ENCODE measurements around the gene ABAT. TPM values are rescaled to one million over a fixed set of nuclear protein-coding genes. Genes with fewer than 3 reads are reported as not detected.
"Not testable (repeated sequence)": the region's sequence is repeated elsewhere in the genome, so short reads cannot be mapped to it uniquely, and the experiment has no call there.

The ABAT gene
- total and polyA plus RNA-seq, 5 donors, result 10.9 to 42.4 (median 16.8) TPM

DNA sequence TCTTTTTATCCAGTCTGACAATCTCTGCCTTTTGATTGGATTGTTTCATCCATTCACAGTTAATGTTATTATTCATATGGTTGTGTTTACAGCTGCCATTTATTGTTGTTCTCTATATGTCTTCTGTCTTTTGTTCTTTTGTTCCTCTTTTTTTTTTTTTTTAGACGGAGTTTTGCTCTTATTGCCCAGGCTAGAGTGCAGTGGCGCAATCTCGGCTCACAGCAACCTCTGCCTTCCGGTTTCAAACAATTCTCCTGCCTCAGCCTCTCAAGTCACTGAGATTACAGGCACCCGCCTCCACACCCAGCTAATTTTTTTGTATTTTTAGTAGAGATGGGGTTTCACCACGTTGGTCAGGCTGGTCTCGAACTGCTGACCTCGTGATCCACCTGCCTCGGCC is 74.5 kb downstream of the ABAT start:
- intact Hi-C loops (cut with DNase I); H3K4me3 ChIP-seq (ENCODE audit: low read length); H3K4me1 ChIP-seq (ENCODE audit: control insufficient read depth, insufficient read depth, low read length); ATAC-seq; H3K27ac ChIP-seq (ENCODE audit: low read length); H3K27me3 ChIP-seq (ENCODE audit: control insufficient read depth, insufficient read depth); H3K9me3 ChIP-seq (ENCODE audit: control insufficient read depth, low read length): not testable (repeated sequence)
- 87% methylated on average over 9 of the region's 9 CpGs for WGBS
- peak in 1 of 3 donors; percentile 18 for DNase-seq

GRCh38 chr16:8751481-8752311 is 77.3 kb downstream of the ABAT start:
- Histone ChIP-seq H3K9me3 (ENCODE audit: control insufficient read depth, low read length) (no peaks in the 10 kb centered on the region), H3K4me1 (ENCODE audit: control insufficient read depth, insufficient read depth, low read length) (no peaks in the 10 kb centered on the region), H3K4me3 (ENCODE audit: low read length) (no peak overlapping the region), H3K27ac (ENCODE audit: low read length) (peak overlapping the region; percentile 17), H3K27me3 (ENCODE audit: control insufficient read depth, insufficient read depth) (no peaks in the 10 kb centered on the region)
- WGBS, result 47% methylated on average over 14 of the region's 14 CpGs
- ATAC-seq (peak; percentile 64 to 70), DNase-seq (no peak)
- intact Hi-C loops (cut with DNase I), result no loop called here

GRCh38 chr16:8752706-8753105 is 78.3 kb downstream of the ABAT start:
- ATAC-seq, result no peak
- 30% methylated on average over 2 of the region's 2 CpGs for WGBS
- Histone ChIP-seq H3K27ac (ENCODE audit: low read length) (no peak overlapping the region), H3K4me1 (ENCODE audit: control insufficient read depth, insufficient read depth, low read length) (no peaks in the 10 kb centered on the region), H3K27me3 (ENCODE audit: control insufficient read depth, insufficient read depth) (no peaks in the 10 kb centered on the region), H3K4me3 (ENCODE audit: low read length) (no peak overlapping the region), H3K9me3 (ENCODE audit: control insufficient read depth, low read length) (no peaks in the 10 kb centered on the region)
- intact Hi-C loops (cut with DNase I), result no loop called here
- no peak for DNase-seq

DNA sequence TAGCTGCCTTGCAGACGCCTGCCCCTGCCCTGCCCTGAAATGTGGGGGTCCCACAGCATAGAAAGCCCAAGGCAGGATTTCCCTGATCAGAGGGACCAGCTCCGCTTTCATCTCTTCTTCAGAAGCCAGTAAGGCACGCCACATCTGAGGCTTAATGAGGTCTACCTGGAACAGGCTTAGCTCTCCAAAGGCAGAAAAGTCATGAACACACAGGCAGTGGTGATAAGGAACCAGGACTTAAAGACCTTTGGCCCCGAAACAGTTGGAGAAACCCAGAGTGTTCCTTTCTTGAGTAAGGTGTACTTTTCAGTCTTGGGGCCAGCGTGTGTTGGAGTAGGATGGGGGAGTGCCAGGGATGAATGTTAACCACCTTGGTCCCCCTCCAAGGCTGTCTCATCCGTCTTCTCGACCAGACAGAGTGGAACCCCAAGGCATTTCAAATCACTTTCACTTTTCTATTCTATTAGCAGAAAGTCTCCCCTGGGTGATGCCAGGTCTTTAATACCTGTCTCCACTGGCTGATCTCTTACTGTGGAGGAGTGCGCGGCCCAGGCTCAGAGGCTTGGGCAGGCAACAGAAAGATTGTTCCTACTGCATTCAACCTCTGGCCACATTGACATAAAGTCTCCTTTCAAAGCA is 79.1 kb downstream of the ABAT start:
- ATAC-seq, result no peak

GRCh38 chr16:8756755-8757154 is 82.3 kb downstream of the ABAT start:
- Histone ChIP-seq H3K27ac (ENCODE audit: low read length) (no peak overlapping the region), H3K9me3 (ENCODE audit: control insufficient read depth, low read length) (no peaks in the 10 kb centered on the region), H3K4me3 (ENCODE audit: low read length) (no peak overlapping the region), H3K4me1 (ENCODE audit: control insufficient read depth, insufficient read depth, low read length) (no peaks in the 10 kb centered on the region), H3K27me3 (ENCODE audit: control insufficient read depth, insufficient read depth) (no peaks in the 10 kb centered on the region)
- no peak for DNase-seq
- intact Hi-C loops (cut with DNase I), result no loop called here
- ATAC-seq, result no peak
- WGBS, result 94% methylated on average over 5 of the region's 5 CpGs

More for the DNA sequence above, 79.1 kb downstream of the ABAT start:
- DNase-seq, result no peak
- intact Hi-C loops (cut with DNase I), result no loop called here
- Histone ChIP-seq H3K27me3 (ENCODE audit: control insufficient read depth, insufficient read depth) (no peaks in the 10 kb centered on the region), H3K4me1 (ENCODE audit: control insufficient read depth, insufficient read depth, low read length) (no peaks in the 10 kb centered on the region), H3K9me3 (ENCODE audit: control insufficient read depth, low read length) (no peaks in the 10 kb centered on the region), H3K27ac (ENCODE audit: low read length) (no peak overlapping the region), H3K4me3 (ENCODE audit: low read length) (no peak overlapping the region)
- WGBS, result 74% methylated on average over 9 of the region's 9 CpGs

GRCh38 chr16:8758022-8758421 is 83.6 kb downstream of the ABAT start:
- no peaks in the 10 kb centered on the region for H3K27me3 ChIP-seq (ENCODE audit: control insufficient read depth, insufficient read depth)
- ATAC-seq (no peak), DNase-seq (no peak)
- 92% methylated on average over 6 of the region's 6 CpGs for WGBS
- intact Hi-C loops (cut with DNase I), result no loop called here
- H3K4me3 ChIP-seq (ENCODE audit: low read length), result no peak overlapping the region
- H3K9me3 ChIP-seq (ENCODE audit: control insufficient read depth, low read length), result no peaks in the 10 kb centered on the region
- H3K4me1 ChIP-seq (ENCODE audit: control insufficient read depth, insufficient read depth, low read length), result no peaks in the 10 kb centered on the region
- no peak overlapping the region for H3K27ac ChIP-seq (ENCODE audit: low read length)

GRCh38 chr16:8760021-8760420 is 85.6 kb downstream of the ABAT start:
- H3K4me1 ChIP-seq (ENCODE audit: control insufficient read depth, insufficient read depth, low read length), result no peaks in the 10 kb centered on the region
- no peak overlapping the region for H3K27ac ChIP-seq (ENCODE audit: low read length)
- WGBS, result 81% methylated on average over 10 of the region's 10 CpGs
- no peaks in the 10 kb centered on the region for H3K27me3 ChIP-seq (ENCODE audit: control insufficient read depth, insufficient read depth)
- DNase-seq (no peak), ATAC-seq (no peak)
- intact Hi-C loops (cut with DNase I), result loop anchor here in 1 of 4 donors (10.0 kb wide), 1 partner anchor 85 kb away; the partner anchor contains the start of gene ABAT
- no peak overlapping the region for H3K4me3 ChIP-seq (ENCODE audit: low read length)
- no peaks in the 10 kb centered on the region for H3K9me3 ChIP-seq (ENCODE audit: control insufficient read depth, low read length)

GRCh38 chr16:8761078-8761477 is 86.7 kb downstream of the ABAT start:
- intact Hi-C loops (cut with DNase I), result loop anchor here in 1 of 4 donors (10.0 kb wide), 1 partner anchor 86 kb away; the partner anchor contains the start of gene ABAT

GRCh38 chr16:8762254-8762653 is 87.8 kb downstream of the ABAT start:
- no peak for ATAC-seq
- no peak for DNase-seq
- 88% methylated on average over 4 of the region's 4 CpGs for WGBS
- H3K9me3 ChIP-seq (ENCODE audit: control insufficient read depth, low read length), result no peaks in the 10 kb centered on the region
- intact Hi-C loops (cut with DNase I), result loop anchor here in 1 of 4 donors (10.0 kb wide), 1 partner anchor 87 kb away; the partner anchor contains the start of gene ABAT
- no peaks in the 10 kb centered on the region for H3K4me1 ChIP-seq (ENCODE audit: control insufficient read depth, insufficient read depth, low read length)
- no peak overlapping the region for H3K27ac ChIP-seq (ENCODE audit: low read length)
- H3K4me3 ChIP-seq (ENCODE audit: low read length), result no peak overlapping the region
- H3K27me3 ChIP-seq (ENCODE audit: control insufficient read depth, insufficient read depth), result no peaks in the 10 kb centered on the region

More at GRCh38 chr16:8761078-8761477, 86.7 kb downstream of the ABAT start:
- H3K27me3 ChIP-seq (ENCODE audit: control insufficient read depth, insufficient read depth), result no peaks in the 10 kb centered on the region
- no peak overlapping the region for H3K4me3 ChIP-seq (ENCODE audit: low read length)
- WGBS, result 80% methylated on average over 6 of the region's 6 CpGs
- ATAC-seq, result no peak
- no peak for DNase-seq
- no peaks in the 10 kb centered on the region for H3K4me1 ChIP-seq (ENCODE audit: control insufficient read depth, insufficient read depth, low read length)
- no peaks in the 10 kb centered on the region for H3K9me3 ChIP-seq (ENCODE audit: control insufficient read depth, low read length)
- H3K27ac ChIP-seq (ENCODE audit: low read length), result no peak overlapping the region

DNA sequence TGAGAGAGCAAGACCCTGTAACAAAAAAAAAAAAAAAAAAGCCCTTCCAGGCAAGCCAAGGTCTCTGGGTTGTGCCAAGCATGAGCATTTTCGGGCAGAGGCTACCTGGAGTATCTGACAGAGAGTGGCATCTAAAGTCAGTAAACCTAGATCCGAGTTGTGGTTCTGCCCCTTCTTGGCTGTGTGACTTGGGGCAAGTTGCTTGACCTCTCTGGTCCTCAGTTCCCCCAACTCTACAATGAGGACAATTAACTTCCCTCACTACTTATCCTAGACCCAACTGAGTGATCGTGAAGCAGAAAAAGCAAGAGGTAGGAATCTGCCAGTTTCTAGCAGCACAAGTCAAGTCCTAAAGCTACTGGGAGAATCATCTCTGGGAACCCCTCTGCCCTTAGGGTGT is 88.7 kb downstream of the ABAT start:
- Histone ChIP-seq H3K27me3 (ENCODE audit: control insufficient read depth, insufficient read depth) (no peaks in the 10 kb centered on the region), H3K4me3 (ENCODE audit: low read length) (no peak overlapping the region), H3K27ac (ENCODE audit: low read length) (no peak overlapping the region), H3K9me3 (ENCODE audit: control insufficient read depth, low read length) (no peaks in the 10 kb centered on the region), H3K4me1 (ENCODE audit: control insufficient read depth, insufficient read depth, low read length) (no peaks in the 10 kb centered on the region)
- WGBS, result 95% methylated on average over 3 of the region's 3 CpGs
- intact Hi-C loops (cut with DNase I), result loop anchor here in 1 of 4 donors (10.0 kb wide), 1 partner anchor 88 kb away; the partner anchor contains the start of gene ABAT
- DNase-seq, result no peak
- ATAC-seq, result no peak

DNA sequence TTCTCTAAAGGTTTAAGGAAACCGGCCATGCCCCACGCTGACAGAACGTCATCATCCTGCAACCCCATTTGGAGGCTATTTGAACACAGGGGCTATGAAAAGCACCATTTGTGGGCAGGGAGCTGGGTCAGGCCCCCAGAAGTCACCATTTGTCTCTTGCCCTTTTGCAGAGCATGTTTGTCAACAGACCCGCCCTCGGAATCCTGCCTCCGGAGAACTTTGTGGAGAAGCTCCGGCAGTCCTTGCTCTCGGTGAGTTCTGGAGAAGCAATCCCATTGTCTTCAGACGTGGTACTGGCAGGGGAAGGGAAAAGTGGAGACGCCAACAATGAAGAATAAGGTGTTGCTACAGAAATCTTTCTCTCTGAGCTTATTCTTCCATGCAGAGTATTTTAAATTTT is 89.5 kb downstream of the ABAT start:
- intact Hi-C loops (cut with DNase I), result loop anchor here in 1 of 4 donors (10.0 kb wide), 1 partner anchor 89 kb away; the partner anchor contains the start of gene ABAT
- no peaks in the 10 kb centered on the region for H3K9me3 ChIP-seq (ENCODE audit: control insufficient read depth, low read length)

More for the DNA sequence above, 89.5 kb downstream of the ABAT start:
- H3K4me1 ChIP-seq (ENCODE audit: control insufficient read depth, insufficient read depth, low read length), result no peaks in the 10 kb centered on the region
- H3K4me3 ChIP-seq (ENCODE audit: low read length), result no peak overlapping the region
- DNase-seq (no peak), ATAC-seq (no peak)
- WGBS, result 65% methylated on average over 10 of the region's 10 CpGs
- no peaks in the 10 kb centered on the region for H3K27me3 ChIP-seq (ENCODE audit: control insufficient read depth, insufficient read depth)
- no peak overlapping the region for H3K27ac ChIP-seq (ENCODE audit: low read length)
